ENCODE results near the gene DPP4. TPM values are rescaled to one million over a fixed set of nuclear protein-coding genes. Genes with fewer than 3 reads are reported as not detected.

DPP4 gene
- polyA plus RNA-seq, 1 donor from 2014 or later = not detected

GRCh38 chr2:162063899-162064298 is 10.1 kb downstream of the DPP4 start:
- H3K27me3 ChIP-seq (ENCODE audit: insufficient read depth, low read depth, low read length) = no peaks in the 10 kb centered on the region
- H3K4me2 ChIP-seq (ENCODE audit: low read length) = no peak overlapping the region
- H3K79me2 ChIP-seq (replicated peaks; ENCODE audit: insufficient read depth, low read length) = no peaks in the 10 kb centered on the region
- no peaks in the 10 kb centered on the region for H3F3A ChIP-seq (ENCODE audit: insufficient read depth, low read length, poor library complexity, severe bottlenecking)
- no peak overlapping the region for H2AFZ ChIP-seq (ENCODE audit: low read depth, low read length)
- no peak overlapping the region for H3K27ac ChIP-seq (ENCODE audit: low read length)
- no peaks in the 10 kb centered on the region for H3K9me2 ChIP-seq (ENCODE audit: insufficient read depth, low read length)
- no peaks in the 10 kb centered on the region for H4K20me1 ChIP-seq (ENCODE audit: insufficient read depth)
- TF ChIP-seq TAF1 (IDR thresholded peaks at IDR 0.05; ENCODE audit: low read depth) (no peak), POLR2AphosphoS5 (IDR thresholded peaks at IDR 0.05) (no peak), RAD21 (conservative IDR thresholded peaks at IDR 0.05) (no peak), REST (IDR thresholded peaks at IDR 0.05; ENCODE audit: borderline replicate concordance) (no peak), EP300 (conservative IDR thresholded peaks at IDR 0.05; ENCODE audit: poor library complexity, severe bottlenecking) (no peak), MXI1 (conservative IDR thresholded peaks at IDR 0.05; ENCODE audit: poor library complexity, severe bottlenecking) (no peak), EZH2 (IDR thresholded peaks at IDR 0.05; ENCODE audit: borderline replicate concordance, insufficient read depth, low read length, poor library complexity, severe bottlenecking) (no peak), CTCF (IDR thresholded peaks at IDR 0.05; ENCODE audit: poor library complexity, severe bottlenecking) (no peak)
- no peak overlapping the region for H3K4me3 ChIP-seq (ENCODE audit: low read length)
- no peak overlapping the region for H3K9ac ChIP-seq (ENCODE audit: low read length)
- no peaks in the 10 kb centered on the region for H3K9me3 ChIP-seq (ENCODE audit: low read length)
- H3K36me3 ChIP-seq (ENCODE audit: insufficient read depth, low read length) = no peaks in the 10 kb centered on the region

GRCh38 chr2:162063281-162063680 is 10.7 kb downstream of the DPP4 start:
- no peak overlapping the region for H3K4me2 ChIP-seq (ENCODE audit: low read length)
- no peak overlapping the region for H3K9ac ChIP-seq (ENCODE audit: low read length)
- no peaks in the 10 kb centered on the region for H3K36me3 ChIP-seq (ENCODE audit: insufficient read depth, low read length)
- H3K9me2 ChIP-seq (ENCODE audit: insufficient read depth, low read length) = no peaks in the 10 kb centered on the region
- TF ChIP-seq MXI1 (conservative IDR thresholded peaks at IDR 0.05; ENCODE audit: poor library complexity, severe bottlenecking) (no peak), RAD21 (conservative IDR thresholded peaks at IDR 0.05) (no peak)
- H2AFZ ChIP-seq (ENCODE audit: low read depth, low read length) = no peak overlapping the region
- no peak overlapping the region for H3K27ac ChIP-seq (ENCODE audit: low read length)
- no peaks in the 10 kb centered on the region for H3F3A ChIP-seq (ENCODE audit: insufficient read depth, low read length, poor library complexity, severe bottlenecking)
- no peak overlapping the region for H3K4me3 ChIP-seq (ENCODE audit: low read length)
- no peaks in the 10 kb centered on the region for H3K27me3 ChIP-seq (ENCODE audit: insufficient read depth, low read depth, low read length)
- no peaks in the 10 kb centered on the region for H3K79me2 ChIP-seq (replicated peaks; ENCODE audit: insufficient read depth, low read length)
- H4K20me1 ChIP-seq (ENCODE audit: insufficient read depth) = no peaks in the 10 kb centered on the region
- H3K9me3 ChIP-seq (ENCODE audit: low read length) = no peaks in the 10 kb centered on the region

- Histone ChIP-seq H3K4me3 (ENCODE audit: low read length) (no peak overlapping the region), H3K9me3 (ENCODE audit: low read length) (no peaks in the 10 kb centered on the region), H3K79me2 (replicated peaks; ENCODE audit: insufficient read depth, low read length) (no peaks in the 10 kb centered on the region), H3F3A (ENCODE audit: insufficient read depth, low read length, poor library complexity, severe bottlenecking) (no peaks in the 10 kb centered on the region), H4K20me1 (ENCODE audit: insufficient read depth) (no peaks in the 10 kb centered on the region), H2AFZ (ENCODE audit: low read depth, low read length) (no peak overlapping the region), H3K27ac (ENCODE audit: low read length) (no peak overlapping the region), H3K9ac (ENCODE audit: low read length) (no peak overlapping the region), H3K4me2 (ENCODE audit: low read length) (no peak overlapping the region), H3K36me3 (ENCODE audit: insufficient read depth, low read length) (no peaks in the 10 kb centered on the region), H3K27me3 (ENCODE audit: insufficient read depth, low read depth, low read length) (no peaks in the 10 kb centered on the region), H3K9me2 (ENCODE audit: insufficient read depth, low read length) (no peaks in the 10 kb centered on the region)
- no peak for TF ChIP-seq POLR2AphosphoS5 (IDR thresholded peaks at IDR 0.05)
- no peak for TF ChIP-seq EZH2 (IDR thresholded peaks at IDR 0.05; ENCODE audit: borderline replicate concordance, insufficient read depth, low read length, poor library complexity, severe bottlenecking)
- TF ChIP-seq MXI1 (conservative IDR thresholded peaks at IDR 0.05; ENCODE audit: poor library complexity, severe bottlenecking) = no peak
- TF ChIP-seq EP300 (conservative IDR thresholded peaks at IDR 0.05; ENCODE audit: poor library complexity, severe bottlenecking) = no peak
- TF ChIP-seq TAF1 (IDR thresholded peaks at IDR 0.05; ENCODE audit: low read depth) = no peak
- TF ChIP-seq CTCF (IDR thresholded peaks at IDR 0.05; ENCODE audit: poor library complexity, severe bottlenecking) = no peak
- TF ChIP-seq SMC3 (conservative IDR thresholded peaks at IDR 0.05; ENCODE audit: poor library complexity) = no peak
- TF ChIP-seq REST (IDR thresholded peaks at IDR 0.05; ENCODE audit: borderline replicate concordance) = no peak
- TF ChIP-seq RAD21 (conservative IDR thresholded peaks at IDR 0.05) = no peak
Observed at GRCh38 chr2:162062559-162062958, 11.5 kb downstream of the DPP4 start.

Measured in neural cell (in vitro differentiated cells).